BE2C (cell line): ENCODE results near the gene SEPTIN8.

Source experiments
- DNase-seq: peaks from one replicate; pipeline ENCODE4 v3.0.0-alpha.2; 2020
- H3K27me3 ChIP-seq: fragments of 250-450 bp; sonication (Bioruptor Pico); 2 replicates; pipeline ENCODE4 v1.5.1; 2020; ENCODE audit warnings: mild to moderate bottlenecking
- H3K36me3 ChIP-seq: fragments of 250-450 bp; sonication (Bioruptor Pico); 2 replicates; pipeline ENCODE4 v1.5.1; 2020; ENCODE audit warnings: mild to moderate bottlenecking
- H3K4me1 ChIP-seq: fragments of 250-450 bp; sonication (Bioruptor Pico); 2 replicates; pipeline ENCODE4 v1.5.1; 2020
- H3K4me3 ChIP-seq: 2 replicates; pipeline ENCODE4 v1.5.1; 2011; ENCODE audit warnings: low read depth, low read length
- H3K9me3 ChIP-seq: fragments of 250-450 bp; sonication (Bioruptor Pico); 2 replicates; pipeline ENCODE4 v1.5.1; 2020
- TF ChIP-seq, protein P1 (sequence below): IDR thresholded peaks from 2 replicates; pipeline ENCODE4 v1.5.1; 2012; ENCODE audit warnings: mild to moderate bottlenecking, low read depth, low read length

SEPTIN8 gene

GRCh38 chr5:132733499-132734148 is 43.4 kb downstream of the SEPTIN8 start:
- no peak for DNase-seq
- no peaks in the 10 kb centered on the region for H3K9me3 ChIP-seq
- TF ChIP-seq, protein P1, sequence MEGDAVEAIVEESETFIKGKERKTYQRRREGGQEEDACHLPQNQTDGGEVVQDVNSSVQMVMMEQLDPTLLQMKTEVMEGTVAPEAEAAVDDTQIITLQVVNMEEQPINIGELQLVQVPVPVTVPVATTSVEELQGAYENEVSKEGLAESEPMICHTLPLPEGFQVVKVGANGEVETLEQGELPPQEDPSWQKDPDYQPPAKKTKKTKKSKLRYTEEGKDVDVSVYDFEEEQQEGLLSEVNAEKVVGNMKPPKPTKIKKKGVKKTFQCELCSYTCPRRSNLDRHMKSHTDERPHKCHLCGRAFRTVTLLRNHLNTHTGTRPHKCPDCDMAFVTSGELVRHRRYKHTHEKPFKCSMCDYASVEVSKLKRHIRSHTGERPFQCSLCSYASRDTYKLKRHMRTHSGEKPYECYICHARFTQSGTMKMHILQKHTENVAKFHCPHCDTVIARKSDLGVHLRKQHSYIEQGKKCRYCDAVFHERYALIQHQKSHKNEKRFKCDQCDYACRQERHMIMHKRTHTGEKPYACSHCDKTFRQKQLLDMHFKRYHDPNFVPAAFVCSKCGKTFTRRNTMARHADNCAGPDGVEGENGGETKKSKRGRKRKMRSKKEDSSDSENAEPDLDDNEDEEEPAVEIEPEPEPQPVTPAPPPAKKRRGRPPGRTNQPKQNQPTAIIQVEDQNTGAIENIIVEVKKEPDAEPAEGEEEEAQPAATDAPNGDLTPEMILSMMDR: no peak

DNA sequence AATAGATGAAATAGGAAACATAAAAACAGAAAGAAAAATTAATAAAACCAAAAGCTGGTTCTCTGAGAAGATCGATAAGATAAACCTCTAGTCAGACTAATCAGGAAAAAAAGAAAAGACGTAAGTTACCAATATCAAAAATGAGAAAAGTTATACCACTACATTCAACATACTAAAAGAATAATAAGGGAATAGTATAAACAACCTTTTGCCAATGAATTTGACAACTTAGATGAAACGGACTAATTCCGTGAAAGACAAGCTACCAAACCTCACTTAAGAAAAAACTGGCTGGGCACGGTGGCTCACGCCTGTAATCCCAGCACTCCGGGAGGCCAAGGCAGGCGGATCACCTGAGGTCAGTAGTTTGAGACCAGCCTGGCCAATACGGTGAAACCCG is 47.1 kb downstream of the SEPTIN8 start:
- DNase-seq: no peak
- no peaks in the 10 kb centered on the region for H3K9me3 ChIP-seq
- H3K36me3 ChIP-seq: no peaks in the 10 kb centered on the region
- no peak overlapping the region for H3K4me3 ChIP-seq
- H3K27me3 ChIP-seq: no peaks in the 10 kb centered on the region
- TF ChIP-seq, protein P1: no peak
- no peaks in the 10 kb centered on the region for H3K4me1 ChIP-seq

More at GRCh38 chr5:132733499-132734148, 43.4 kb downstream of the SEPTIN8 start:
- Histone ChIP-seq H3K27me3 (no peaks in the 10 kb centered on the region), H3K4me3 (no peak overlapping the region), H3K4me1 (peaks cover 4% of the 10 kb centered on the region), H3K36me3 (no peaks in the 10 kb centered on the region)

GRCh38 chr5:132725745-132726144 is 51.3 kb downstream of the SEPTIN8 start:
- TF ChIP-seq, protein P1: no peak

GRCh38 chr5:132718544-132719312 is 58.3 kb downstream of the SEPTIN8 start:
- Histone ChIP-seq H3K9me3 (no peaks in the 10 kb centered on the region), H3K4me1 (no peaks in the 10 kb centered on the region), H3K36me3 (no peaks in the 10 kb centered on the region; the same call in none of the 2 replicates), H3K4me3 (no peak overlapping the region), H3K27me3 (no peaks in the 10 kb centered on the region)
- TF ChIP-seq, protein P1: no peak
- DNase-seq: no peak

More at GRCh38 chr5:132725745-132726144, 51.3 kb downstream of the SEPTIN8 start:
- no peak for DNase-seq
- Histone ChIP-seq H3K9me3 (no peaks in the 10 kb centered on the region), H3K36me3 (no peaks in the 10 kb centered on the region), H3K4me3 (no peak overlapping the region), H3K4me1 (no peaks in the 10 kb centered on the region), H3K27me3 (no peaks in the 10 kb centered on the region)

DNA sequence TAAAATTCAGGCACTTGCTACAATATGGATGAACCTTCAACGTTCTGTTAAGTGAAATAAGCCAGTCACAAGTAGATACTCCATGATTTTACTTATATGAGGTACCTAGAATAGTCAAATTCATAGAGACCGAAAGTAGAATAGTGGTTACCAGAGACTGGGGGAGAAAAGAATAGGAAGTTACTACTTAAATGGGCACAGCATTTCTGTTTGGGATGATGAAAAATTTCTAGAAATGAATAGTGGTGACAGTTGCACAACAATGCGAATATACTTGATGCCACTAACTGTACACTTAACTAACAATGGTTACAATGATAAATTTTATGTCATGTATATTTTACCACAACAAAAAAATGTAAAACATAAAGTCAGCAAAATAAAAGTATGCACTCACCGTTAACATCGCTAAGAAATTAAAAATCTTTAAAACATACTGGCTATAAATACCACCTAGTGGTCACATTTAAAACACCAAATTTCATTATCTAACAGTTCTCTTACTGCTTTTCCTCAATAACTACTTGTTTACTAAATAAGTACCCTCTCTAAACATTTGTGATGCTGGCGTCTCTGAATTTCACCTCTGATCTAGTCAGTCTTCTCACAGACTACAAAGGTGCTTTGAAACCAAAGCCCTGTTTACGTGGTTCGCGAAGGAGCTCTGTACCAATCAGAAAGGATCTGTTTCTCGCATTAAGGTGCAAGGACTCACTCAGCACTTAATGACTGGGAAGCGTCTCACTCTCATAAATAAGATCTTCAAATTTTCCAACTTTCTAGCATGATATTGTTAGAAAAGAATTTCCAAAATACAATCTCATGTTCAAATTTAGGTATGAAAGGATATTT is 62.4 kb downstream of the SEPTIN8 start:
- H3K9me3 ChIP-seq: no peaks in the 10 kb centered on the region
- no peak for DNase-seq
- no peaks in the 10 kb centered on the region for H3K27me3 ChIP-seq
- no peaks in the 10 kb centered on the region; the same call in 1 of the 2 replicates for H3K36me3 ChIP-seq
- TF ChIP-seq, protein P1: peak; percentile 39
- no peak overlapping the region for H3K4me3 ChIP-seq
- H3K4me1 ChIP-seq: no peaks in the 10 kb centered on the region
